ENCODE data around the gene ANKRD11. TPM values are rescaled to one million over a fixed set of nuclear protein-coding genes. Genes with fewer than 3 reads are reported as not detected.
A peak's percentile ranks its signal among the peaks of the same experiment; 100 is the strongest.

ANKRD11 gene
- total RNA-seq: 74.6 TPM

DNA sequence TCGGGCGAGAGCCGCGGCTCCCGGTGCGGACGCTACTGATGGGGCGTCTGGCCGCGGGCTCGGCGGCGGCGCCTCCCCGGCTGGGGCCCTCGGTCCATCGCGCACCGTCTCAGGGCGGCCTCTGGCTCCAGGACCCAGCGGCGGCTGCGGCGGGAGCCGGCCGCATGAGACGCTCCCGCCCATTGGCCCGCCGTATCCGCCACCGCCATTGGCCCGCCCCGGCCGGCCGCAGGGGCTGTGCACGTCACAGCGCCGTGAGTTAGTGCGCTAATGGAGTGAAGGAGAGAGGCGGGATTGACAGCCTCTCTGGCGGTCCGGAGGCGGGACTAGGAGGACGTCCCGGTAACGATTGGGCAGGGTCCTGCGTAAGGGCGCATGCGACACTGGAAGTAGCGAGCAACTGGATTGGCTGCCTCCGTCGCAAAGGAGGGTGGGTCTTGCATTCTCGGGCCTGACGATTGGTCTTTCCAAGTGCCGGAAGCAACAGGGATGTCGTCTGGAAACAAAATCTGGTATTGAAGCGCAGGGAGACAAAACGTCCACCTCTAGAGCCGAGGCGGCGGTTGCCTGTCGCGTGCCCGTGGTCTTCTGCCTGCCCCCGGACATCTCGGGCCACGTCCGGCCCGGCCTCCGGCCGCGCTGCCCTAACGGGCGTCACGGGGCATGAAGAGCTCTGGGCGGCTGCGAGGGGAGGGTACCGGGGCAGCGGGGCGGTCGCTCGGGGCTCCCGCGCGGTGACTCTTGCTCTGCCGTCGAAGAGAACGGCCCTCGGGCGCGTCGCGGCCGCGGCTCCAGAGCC lies at the start of gene ANKRD11:
TSS of gene ANKRD11 (minus strand) at position 123 of the 799 bp plus-strand sequence. CDS start 173,542 bp downstream, outside the sequence.
- peak; percentile 100 for DNase-seq

DNA sequence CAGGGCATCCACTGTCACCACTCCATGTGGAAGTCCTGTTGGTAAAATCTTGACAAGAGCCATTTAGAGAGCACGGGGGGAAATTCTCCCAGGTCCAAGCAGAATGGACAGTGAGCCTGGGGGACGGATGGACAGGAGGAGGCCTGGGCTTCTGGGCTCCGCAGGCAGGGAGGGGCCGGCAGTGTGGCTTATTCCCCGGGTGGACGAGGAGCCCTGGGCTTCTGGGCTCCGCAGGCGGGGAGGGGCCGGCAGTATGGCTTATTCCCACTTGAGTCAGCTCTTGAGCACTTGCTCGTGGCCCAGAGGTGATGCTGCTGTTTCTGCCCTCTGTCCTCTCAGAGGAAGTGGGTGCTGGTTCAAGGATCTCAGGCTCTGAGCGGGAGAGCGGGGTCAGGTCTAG lies 47.9 kb upstream of the ANKRD11 start:
- DNase-seq: no peak

DNA sequence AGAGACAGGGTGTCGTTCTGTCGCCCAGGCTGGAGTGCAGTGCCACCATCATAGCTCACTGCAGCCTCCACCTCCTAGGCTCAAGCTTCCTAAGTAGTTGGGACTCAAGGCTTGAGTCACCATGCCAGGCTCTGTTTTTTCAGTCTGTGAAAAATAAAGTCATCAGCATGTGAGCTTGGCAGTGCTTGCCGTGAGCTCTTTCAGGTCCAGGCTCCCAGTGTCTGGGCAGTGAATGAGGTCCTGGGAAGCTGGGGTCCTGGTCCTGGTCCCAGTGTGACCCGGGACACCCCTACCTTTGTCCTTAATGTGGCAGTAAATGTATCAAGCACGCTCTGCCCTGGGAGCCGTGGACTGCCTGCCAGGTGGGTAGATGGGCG lies 47.2 kb upstream of the ANKRD11 start:
- DNase-seq: no peak

DNA sequence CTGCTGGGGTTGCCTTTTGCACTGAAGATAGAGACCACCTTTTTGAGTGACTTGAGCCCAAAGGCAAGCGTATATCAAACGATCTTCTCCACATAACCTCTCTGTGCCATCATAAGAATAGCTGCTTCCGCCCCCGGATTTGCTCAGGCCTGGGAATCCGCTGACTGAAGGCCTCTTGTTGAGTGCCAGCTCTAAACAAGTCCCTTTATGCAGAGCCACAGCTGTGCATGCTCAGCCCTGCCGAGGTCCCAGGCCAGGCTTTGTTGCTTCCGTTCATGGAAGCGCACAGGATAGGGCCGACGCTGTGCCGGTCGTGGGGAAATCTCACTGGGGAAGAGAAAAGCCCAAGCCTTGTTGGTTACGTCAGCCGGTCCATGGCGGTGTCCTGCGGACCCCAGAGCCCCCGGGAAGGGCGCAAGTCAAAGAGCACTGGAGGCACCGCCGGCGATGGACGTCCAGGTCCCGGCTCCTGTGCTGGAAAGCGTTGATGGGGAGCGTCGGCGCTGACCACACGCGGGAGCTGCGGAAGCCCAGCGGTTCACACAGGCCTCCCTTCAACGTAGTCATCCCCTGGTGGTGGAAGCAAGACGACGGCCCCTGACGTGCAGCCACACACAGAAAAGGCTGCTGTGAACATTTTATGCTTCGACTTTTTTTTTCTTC lies 46.7 kb upstream of the ANKRD11 start:
- DNase-seq: peak; percentile 21

DNA sequence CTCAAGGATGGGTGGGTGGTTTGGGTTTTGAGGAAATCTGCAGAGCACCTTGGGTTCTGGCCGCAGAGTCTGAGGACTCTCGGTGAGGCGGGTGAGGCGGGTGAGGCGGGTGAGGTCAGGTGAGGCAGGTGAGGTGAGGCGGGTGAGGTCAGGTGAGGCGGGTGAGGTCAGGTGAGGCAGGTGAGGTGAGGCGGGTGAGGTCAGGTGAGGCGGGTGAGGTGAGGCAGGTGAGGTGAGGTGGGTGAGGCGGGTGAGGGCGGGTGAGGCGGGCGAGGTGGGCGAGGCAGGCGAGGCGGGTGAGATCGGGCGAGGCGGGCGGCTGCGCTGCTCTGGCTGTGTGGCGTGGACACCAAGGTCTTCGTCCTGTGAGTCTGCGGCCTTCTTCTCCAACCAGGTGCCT lies 46.0 kb upstream of the ANKRD11 start:
- DNase-seq: no peak

DNA sequence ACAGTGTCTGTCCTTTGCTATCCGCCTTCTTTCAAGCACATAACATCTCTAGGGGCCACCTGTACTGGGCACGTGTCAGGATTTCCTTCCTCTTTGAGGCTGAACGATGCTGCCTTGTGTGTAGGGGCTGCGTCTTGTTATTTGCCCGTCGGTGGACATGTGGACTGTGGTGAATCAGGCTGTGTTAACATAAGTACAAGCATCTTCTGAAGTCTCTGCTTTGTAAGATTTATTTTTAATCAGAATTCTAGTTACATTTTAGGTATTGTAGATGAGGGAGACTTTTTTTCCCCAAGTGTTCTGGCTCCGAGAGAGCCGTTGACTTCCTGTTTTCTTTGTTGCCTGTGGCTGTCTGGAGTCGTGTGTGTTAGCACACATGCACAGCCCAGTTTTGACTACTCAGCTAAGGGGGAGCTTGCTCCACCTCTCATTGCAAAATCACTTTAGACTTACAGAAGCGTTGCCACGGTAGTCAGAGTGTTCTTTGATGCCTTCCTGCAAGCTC lies 43.9 kb upstream of the ANKRD11 start:
- DNase-seq: peak; percentile 17

DNA sequence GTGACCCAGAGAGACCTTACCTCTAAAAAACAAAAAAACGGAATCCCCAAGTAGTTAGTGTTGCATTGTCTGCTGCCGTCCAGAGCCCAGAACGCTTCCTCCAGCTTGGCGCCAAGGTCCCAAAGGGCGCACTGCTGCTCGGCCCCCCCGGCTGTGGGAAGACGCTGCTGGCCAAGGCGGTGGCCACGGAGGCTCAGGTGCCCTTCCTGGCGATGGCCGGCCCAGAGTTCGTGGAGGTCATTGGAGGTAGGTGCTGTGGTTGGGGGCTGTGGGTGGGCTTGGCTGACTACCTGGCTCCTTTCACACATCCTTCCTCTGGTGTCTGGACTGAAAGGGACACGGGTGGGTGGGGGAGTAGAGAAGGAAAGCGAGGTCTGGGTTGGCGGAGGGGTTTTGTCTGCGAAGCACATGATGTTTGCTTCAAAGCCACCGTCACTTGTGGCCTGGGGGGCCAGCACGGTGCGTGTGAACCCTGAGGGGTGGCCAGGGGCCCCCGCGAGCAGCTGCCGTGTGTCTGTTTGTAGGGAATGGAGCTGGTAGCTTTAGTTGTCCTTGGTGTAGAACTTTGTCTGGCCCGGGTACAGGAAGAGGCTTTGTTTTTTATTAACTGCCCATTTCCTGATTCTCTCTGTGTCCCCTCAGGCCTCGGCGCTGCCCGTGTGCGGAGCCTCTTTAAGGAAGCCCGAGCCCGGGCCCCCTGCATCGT lies 41.6 kb upstream of the ANKRD11 start:
- DNase-seq: no peak

DNA sequence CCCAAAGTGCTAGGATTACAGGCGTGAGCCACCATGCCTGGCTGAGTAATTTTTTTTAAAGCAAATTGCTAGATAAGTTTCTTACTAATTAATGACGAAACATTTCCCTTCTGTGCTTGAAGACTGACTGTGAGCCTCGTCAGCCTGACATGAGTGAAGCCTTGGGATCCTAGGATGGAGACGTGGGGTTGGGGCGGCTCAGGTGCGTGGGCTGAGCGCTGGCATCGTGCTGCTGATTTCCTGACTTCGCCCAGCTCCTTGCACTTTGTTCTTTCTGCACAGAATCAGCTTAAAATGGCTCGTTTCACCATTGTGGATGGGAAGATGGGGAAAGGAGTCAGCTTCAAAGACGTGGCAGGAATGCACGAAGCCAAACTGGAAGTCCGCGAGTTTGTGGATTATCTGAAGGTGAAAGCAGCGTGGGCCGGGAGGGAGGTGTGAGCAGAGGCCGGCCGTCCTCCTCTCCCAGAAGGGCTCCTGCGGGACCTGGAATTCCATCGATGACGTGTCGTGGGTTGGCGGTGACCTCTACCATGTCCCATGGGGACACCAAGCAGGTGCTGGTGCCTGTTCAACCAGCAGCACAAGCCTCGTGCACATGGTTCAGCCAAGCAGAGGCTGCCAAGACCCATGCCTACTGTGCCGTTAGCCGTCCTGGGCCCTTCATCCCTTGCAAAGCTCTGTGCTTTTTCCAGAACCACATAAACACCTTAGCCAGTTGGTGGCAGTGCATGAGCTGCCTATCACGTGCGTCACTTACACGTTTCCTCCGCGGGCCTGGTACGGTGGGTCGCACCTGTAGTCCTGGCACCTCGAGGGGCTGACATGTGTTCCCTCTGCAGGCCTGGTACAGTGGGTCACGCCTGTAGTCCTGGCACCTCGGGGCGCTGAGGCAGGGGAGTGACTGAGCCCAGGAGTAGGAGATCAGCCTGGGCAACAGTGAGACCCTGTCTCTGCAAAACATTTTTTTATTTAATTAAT lies 40.3 kb upstream of the ANKRD11 start:
- DNase-seq: no peak

DNA sequence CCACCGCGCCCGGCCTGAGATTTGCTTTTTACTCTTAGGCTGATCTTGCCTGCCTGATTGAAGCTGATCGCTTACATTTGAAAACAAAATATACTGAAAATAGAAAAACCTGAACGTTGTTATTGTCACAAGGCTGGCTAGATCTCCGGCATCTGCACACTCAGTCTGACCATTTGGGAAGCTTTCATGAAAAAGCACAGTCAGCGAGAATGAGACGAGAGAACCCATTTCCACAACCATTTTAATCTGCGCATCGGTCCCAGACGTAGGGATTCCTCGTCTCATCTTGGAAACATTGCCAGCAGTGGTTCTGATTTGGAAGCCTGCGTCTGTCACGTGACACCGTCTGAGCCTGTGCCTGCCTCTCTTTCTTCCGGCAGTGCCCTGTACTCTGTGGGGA lies 38.7 kb upstream of the ANKRD11 start:
- DNase-seq: no peak

DNA sequence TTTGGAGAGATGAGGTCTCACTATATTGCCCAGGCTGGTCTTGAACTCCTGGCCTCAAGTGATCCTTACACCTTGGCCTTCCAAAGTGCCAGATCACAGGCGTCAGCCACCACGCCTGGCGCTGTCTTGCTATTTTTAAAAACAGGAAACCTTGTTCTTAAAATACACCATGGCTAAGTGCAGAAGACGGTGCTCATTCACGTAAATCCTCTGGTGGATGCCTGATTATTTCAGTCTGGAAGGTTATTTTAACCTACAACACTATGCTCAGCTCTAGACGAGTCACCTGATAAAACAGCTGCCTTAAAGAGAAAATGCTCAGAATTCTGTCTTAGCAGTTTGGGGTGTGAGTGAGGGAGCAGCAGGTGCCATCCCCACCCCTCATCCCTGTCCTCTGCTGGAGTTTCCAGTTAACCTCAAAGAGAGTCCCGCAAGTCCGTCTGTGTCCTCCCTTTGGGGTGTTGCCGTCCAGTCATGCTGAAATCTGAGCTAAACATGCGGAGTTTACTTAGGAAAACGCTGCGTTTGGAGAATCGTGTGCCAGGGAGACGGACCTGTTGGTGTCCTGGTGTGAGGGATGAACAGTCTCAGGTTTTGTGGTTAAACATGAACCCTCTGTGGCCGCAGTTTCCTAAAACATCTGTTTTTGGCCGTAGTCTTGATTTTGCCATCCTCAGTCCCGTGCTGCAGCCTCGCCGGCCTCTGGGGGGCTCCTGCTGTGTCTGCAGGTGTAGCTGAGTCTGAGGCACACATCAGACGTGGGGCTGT lies 35.0 kb upstream of the ANKRD11 start:
- no peak for DNase-seq

DNA sequence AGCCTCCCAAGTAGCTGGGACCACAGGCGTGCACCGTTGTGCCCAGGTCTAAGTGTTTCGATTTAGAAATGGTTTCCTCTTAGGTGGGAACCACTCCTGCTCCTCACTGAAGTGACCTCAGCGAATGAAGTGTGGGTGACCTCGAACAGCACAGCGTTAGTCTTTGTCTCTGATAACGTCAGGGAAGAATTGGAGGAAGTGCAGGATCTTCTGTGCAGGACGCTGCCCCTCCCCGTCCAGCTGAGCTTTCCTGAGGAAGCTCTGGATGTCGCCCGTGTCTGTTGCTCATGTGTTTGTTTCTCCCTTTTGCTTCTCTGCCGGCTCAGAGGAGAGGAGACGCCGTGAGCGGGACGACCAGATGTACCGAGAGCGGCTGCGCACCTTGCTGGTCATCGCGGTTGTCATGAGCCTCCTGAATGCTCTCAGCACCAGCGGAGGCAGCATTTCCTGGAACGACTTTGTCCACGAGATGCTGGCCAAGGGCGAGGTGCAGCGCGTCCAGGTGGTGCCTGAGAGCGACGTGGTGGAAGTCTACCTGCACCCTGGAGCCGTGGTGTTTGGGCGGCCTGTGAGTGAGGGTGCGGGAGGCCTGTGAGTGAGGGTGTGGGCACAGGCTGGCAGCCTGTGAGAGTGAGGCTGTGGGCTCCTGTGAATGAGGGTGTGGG lies 33.5 kb upstream of the ANKRD11 start:
- no peak for DNase-seq

DNA sequence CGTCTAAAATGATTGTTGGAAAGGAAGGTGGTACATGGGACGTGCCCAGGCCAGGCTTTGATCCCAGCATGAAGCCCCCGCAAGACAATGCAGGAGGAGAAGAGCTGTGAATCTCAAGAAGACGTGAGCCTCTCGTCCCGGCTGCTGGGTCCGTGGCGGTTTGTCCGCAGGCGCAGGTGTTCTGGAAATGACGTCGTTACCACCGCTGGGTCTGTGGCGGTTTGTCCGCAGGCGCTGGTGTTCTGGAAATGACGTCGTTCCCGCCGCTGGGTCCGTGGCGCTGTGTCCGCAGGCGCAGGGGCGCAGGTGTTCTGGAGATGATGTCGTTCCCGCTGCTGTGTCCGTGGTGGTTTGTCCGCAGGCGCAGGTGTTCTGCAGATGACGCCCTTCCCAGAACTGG lies 31.9 kb upstream of the ANKRD11 start:
- DNase-seq: no peak

DNA sequence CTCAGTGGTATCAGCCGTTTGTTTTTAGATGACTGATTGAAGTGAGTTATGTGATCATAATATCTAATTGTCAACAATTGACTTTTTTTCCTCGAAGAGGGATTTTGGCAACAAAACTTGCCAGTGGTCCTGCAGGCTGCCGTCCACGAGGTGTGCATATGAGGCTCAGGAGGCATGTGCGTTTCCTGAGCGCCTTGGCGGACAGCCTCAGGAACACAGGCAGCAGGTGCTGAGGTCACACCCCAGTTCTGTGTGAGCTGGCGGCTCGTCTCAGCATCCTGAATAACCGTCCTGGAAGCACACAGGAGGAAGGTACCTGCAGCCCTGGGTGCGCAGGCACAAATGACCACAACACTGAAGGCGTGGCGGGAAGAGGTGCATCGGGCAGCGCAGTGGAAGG lies 29.5 kb upstream of the ANKRD11 start:
- no peak for DNase-seq

DNA sequence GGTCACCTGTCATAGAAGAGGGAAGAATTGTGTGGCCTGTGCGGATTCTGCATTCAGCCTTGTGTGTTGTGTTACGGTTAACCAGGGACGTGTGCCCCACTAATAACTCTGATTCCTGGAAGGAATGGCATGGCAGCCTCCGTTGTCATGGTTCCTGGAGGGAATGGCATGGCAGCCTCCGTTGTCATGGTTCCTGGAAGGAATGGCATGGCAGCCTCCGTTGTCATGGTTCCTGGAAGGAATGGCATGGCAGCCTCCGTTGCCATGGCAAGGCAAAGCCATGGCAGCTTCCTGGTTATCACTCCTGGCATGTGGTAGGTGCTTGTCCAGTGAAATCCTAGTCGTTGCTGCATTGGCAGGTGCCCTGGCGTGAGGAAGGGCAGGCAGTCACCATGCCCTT lies 26.8 kb upstream of the ANKRD11 start:
- DNase-seq: no peak

DNA sequence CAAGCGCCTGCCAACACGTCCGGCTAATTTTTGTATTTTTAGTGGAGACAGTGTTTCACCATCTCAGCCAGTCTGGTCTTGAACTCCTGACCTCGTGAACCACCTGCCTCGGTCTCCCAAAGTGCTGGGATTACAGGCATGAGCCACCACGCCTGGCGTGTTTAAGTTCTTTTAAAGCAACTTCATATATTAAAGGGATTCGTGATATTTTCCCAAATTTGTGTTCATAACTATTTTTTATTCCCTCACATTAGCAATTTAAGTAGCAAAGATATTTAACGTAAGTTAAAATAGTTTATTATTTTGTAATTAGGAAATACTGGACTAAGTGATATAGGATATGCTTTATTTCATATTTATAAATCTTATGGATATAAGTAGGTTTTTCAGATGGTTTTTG lies 22.1 kb upstream of the ANKRD11 start:
- no peak for DNase-seq

DNA sequence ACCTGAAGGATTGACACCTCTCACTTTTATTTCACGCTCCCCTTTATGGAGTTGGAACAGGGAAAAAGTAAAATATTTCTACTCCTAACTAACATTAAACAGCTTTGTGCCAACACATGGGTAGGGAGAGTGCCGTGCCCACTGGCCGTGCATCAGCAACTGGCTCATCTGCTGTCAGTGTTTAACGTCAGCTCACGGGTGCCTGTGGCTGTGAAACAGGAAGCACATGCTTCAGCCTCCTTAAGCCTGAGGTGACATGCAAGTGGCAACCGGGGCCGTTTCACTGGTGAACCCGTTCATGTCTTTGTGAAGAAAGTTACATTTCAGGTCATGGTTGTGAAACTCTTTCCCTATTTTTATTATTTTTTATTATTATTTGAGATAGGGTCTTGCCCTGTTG lies 21.0 kb upstream of the ANKRD11 start:
- DNase-seq: no peak

DNA sequence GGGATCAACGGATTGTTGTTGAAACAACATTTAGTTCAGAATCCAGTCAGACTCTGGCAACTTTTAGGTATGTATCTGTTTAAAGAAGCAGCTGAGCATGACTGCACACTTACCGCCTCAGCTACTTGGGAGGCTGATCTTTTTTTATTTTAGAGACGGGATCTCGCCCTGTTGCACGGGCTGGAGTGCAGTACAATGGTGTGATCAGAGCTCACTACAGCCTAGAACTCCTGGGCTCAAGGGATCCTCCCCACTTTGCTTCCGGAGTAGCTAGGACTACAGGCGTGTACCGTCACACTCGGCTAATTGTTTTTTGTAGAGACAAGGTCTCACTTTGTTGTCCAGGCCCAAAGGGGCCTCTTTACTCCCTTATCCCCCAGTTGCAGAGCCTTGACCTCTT lies 20.2 kb upstream of the ANKRD11 start:
- DNase-seq: no peak

DNA sequence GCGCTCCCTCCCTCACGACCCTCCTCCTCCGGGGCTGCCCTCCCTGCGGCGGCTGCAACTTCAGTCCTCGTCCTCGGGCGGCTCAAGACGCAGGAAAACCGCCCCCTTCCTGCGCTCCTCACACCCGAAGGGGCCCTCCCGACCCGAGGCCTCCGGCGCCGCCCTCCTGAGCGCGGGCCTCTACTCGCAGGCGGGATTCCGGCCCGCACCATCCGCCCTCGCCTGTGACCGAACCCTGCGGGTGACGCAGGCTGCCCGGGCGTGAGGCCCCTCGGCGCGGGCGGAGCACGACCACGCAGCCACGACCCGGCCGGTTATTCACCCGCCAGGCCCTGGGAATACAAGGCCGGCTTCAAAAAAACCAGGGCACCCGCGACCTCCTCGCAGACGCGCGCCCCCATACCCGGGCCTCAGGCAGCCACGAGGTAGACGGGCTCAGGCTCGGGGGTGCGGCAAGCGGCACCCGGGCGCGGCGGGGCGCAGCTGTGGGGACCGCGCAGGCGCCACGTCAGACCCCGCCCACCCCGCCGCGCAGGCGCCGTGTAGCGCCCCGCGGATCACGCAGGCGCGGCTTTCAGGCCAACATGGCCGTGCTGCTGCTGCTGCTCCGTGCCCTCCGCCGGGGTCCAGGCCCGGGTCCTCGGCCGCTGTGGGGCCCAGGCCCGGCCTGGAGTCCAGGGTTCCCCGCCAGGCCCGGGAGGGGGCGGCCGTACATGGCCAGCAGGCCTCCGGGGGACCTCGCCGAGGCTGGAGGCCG lies 17.7 kb upstream of the ANKRD11 start, which contains the start of gene SPG7:
TSS of gene SPG7 (plus strand) at position 570 of the 757 bp plus-strand sequence. CDS start at position 585, 15 bp downstream.
- peak; percentile 95 for DNase-seq

DNA sequence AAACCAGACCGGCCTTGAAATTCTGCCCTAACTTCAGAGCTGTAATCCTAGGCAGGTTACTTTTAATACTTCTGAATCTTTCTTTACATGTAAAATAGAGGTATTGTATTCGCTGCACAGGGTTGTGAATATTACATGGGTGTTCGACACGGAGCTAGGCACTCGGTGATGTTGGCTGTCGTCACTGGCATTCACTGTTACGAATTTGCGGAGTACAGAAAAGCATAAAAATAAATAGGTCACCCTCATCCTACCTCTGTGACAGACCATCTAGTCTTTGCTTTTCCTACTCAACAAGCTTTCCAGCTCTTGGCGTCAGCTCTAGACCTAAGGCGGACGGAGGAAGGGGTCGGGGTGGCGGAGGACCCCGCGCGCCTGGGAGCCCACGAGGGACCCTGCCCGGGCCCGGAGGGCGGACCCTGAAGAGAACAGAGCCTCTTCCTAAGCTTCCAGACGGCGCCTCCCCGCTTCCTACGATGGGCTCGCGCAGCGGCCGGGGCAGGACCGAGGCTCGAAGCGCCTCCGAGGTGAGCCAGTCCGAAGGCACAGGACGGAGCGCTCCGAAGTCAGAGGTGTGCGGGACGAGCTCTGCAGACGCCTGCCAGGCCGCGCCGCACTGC lies 17.0 kb upstream of the ANKRD11 start:
- DNase-seq: no peak
